GM19463 (cell line): ENCODE data around the gene NAT10.

ENCODE experiments used
- ATAC-seq: cut with Tn5 transposase; IDR thresholded peaks from one replicate; pipeline ENCODE4 v1.9.1; 2021; ENCODE audit warnings: mild to moderate bottlenecking, moderate library complexity; ENCODE audit not compliant: unreplicated experiment

NAT10 gene

GRCh38 chr11:34105957-34106504 lies 602 bp downstream of the NAT10 start:
- ATAC-seq, result no peak

- no peak for ATAC-seq
Measured at GRCh38 chr11:34111722-34112270, 6.4 kb downstream of the NAT10 start.

- ATAC-seq, result no peak
Measured at GRCh38 chr11:34114014-34114413, 8.6 kb downstream of the NAT10 start.

- ATAC-seq, result no peak
Measured at GRCh38 chr11:34114471-34114870, 9.0 kb downstream of the NAT10 start.

- no peak for ATAC-seq
Measured at GRCh38 chr11:34120651-34121050, 15.2 kb downstream of the NAT10 start.

GRCh38 chr11:34124885-34125668 lies 19.6 kb downstream of the NAT10 start:
- no peak for ATAC-seq

GRCh38 chr11:34126959-34127848 lies 21.8 kb downstream of the NAT10 start:
- no peak for ATAC-seq

- ATAC-seq, result no peak
Measured at GRCh38 chr11:34128824-34129223, 23.4 kb downstream of the NAT10 start.

GRCh38 chr11:34132261-34132965 lies 27.0 kb downstream of the NAT10 start:
- no peak for ATAC-seq

GRCh38 chr11:34134765-34135164 lies 29.3 kb downstream of the NAT10 start:
- ATAC-seq, result peak; percentile 53

- no peak for ATAC-seq
Measured at GRCh38 chr11:34135439-34135838, 30.0 kb downstream of the NAT10 start.

GRCh38 chr11:34136420-34136819 lies 31.0 kb downstream of the NAT10 start:
- no peak for ATAC-seq

- no peak for ATAC-seq
Measured at GRCh38 chr11:34139346-34139745, 33.9 kb downstream of the NAT10 start.

- ATAC-seq, result no peak
Measured at GRCh38 chr11:34140149-34140548, 34.7 kb downstream of the NAT10 start.

- ATAC-seq, result no peak
Measured at GRCh38 chr11:34143048-34143447, 37.6 kb downstream of the NAT10 start.

GRCh38 chr11:34145073-34145472 lies 39.6 kb downstream of the NAT10 start:
- ATAC-seq, result no peak

- ATAC-seq, result no peak
Measured at GRCh38 chr11:34145847-34146381, 40.5 kb downstream of the NAT10 start.

GRCh38 chr11:34146411-34146810 lies 41.0 kb downstream of the NAT10 start:
- no peak for ATAC-seq

GRCh38 chr11:34146866-34147265 lies 41.4 kb downstream of the NAT10 start:
- ATAC-seq, result no peak

- ATAC-seq, result no peak
Measured at GRCh38 chr11:34147581-34147980, 42.2 kb downstream of the NAT10 start.
